GM18909 (cell line): ENCODE measurements around the gene DPPA5.
"Not testable (repeated sequence)": the region's sequence is repeated elsewhere in the genome, so short reads cannot be mapped to it uniquely, and the experiment has no call there.

Experiments used
- ATAC-seq: cut with Tn5 transposase; IDR thresholded peaks from one replicate; pipeline ENCODE4 v1.9.1; 2021; ENCODE audit warnings: mild to moderate bottlenecking; ENCODE audit not compliant: unreplicated experiment, poor library complexity

Gene DPPA5

DNA sequence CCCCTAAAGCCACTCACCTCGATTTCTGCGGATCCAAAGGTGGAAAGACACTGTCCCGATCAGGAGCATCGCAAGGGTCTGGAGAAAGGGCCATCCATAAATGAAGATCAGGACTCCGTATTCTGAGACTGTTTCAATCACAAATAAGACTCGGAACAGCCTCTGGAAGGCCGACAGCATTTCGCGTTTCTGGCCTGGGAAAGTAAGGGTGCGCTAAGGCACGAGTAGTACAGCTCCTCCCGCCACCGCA, 44.6 kb downstream of the DPPA5 start:
- no peak for ATAC-seq

DNA sequence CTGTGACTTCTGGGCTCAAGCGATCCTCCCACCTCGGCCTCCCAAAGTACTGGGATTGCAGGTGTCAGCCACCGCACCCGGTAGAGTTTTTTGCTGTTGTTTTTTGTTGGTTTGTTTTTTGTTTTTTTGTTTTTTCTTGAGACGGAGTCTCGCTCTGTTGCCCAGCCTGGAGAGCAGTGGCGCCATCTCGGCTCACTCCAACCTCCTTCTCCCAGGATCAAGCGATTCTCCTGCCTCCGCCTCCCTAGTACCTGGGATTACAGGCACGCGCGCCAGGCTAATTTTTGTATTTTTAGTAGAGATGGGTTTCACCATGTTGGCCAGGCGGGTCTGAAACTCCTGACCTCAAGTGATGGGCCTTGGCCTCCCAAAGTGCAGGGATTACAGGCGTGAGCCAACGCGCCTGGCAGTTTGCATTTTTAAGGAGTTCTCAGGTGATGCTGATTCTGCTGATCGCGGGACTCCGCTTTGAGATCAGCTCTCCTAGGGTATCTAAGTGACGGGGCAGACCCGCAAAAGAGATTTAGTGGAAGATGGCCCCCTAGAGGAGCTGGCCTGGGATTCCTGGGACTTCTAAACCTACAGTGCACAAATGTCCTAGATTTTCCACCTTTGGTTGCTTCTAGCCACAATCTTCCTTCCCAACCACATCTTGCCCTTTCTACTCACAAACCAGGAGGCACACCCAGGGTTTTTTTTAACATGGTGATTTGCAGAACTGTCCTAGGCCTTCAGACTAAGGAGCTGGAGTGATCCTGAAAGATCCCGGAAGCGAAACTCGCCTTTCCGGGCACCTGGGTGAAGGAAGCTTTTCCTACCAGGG, 45.2 kb downstream of the DPPA5 start:
- peak; percentile 8 for ATAC-seq

DNA sequence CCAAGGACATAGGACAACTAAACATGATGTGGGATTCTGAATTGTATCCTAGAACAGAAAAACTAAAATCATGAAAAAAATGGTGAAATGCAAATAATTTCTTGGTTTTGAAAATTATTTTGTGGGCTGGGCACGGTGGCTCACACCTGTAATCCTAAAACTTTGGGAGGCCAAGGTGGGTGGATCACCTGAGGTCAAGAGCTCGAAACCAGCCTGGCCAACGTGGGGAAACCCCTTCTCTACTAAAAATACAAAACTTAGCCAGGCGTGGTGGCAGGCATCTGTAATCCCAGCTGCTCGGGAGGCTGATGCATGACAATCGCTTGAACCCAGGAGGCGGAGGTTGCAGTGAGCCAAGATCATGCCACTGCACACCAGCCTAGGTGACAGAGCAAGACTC, 50.3 kb downstream of the DPPA5 start:
- ATAC-seq = not testable (repeated sequence)
